Measurements from ENCODE around the gene EHMT1. TPM values are rescaled to one million over a fixed set of nuclear protein-coding genes. Genes with fewer than 3 reads are reported as not detected.

EHMT1 gene
- total and polyA plus RNA-seq, 2 of the 13 experiments (the other 11 are each of a cell fraction or from before 2014, with no cell fraction given), result 23.0 to 27.1 TPM

DNA sequence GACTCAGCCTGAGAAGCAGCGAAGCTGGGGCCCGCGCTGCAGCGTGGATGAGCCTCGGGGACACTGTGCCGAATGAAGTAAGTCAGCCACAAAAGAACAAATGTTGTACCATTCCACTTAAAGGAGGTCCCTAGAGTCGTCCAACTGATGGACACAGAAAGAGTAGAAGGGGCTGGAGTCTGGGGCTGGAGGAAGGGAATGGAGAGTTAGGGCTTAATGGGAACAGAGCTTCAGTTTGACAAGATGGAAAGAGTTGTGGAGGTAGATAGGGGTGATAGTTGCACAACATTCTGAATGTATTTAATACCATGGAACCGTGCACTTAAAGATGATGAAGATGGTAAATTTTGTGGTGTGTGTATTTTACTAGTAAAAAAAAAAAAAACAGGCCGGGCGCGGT lies 119.9 kb downstream of the EHMT1 start:
- DNase-seq (ENCODE audit: low spot score) (no peak), FAIRE-seq (no peak), ATAC-seq (no peak)
- no peak for TF ChIP-seq ZNF337 (CRISPR knock-in tag; IDR thresholded peaks at IDR 0.05; ENCODE audit: borderline replicate concordance, low read depth)
- no peak for TF ChIP-seq TEAD3 (CRISPR knock-in tag; optimal IDR thresholded peaks at IDR 0.05; ENCODE audit: borderline replicate concordance)
- no peak for TF ChIP-seq FOSL1 (CRISPR knock-in tag; IDR thresholded peaks at IDR 0.05; ENCODE audit: borderline replicate concordance)
- TF ChIP-seq, protein P1, sequence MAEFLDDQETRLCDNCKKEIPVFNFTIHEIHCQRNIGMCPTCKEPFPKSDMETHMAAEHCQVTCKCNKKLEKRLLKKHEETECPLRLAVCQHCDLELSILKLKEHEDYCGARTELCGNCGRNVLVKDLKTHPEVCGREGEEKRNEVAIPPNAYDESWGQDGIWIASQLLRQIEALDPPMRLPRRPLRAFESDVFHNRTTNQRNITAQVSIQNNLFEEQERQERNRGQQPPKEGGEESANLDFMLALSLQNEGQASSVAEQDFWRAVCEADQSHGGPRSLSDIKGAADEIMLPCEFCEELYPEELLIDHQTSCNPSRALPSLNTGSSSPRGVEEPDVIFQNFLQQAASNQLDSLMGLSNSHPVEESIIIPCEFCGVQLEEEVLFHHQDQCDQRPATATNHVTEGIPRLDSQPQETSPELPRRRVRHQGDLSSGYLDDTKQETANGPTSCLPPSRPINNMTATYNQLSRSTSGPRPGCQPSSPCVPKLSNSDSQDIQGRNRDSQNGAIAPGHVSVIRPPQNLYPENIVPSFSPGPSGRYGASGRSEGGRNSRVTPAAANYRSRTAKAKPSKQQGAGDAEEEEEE (CRISPR knock-in tag; IDR thresholded peaks at IDR 0.05; ENCODE audit: borderline replicate concordance), result no peak
- TF ChIP-seq SP140L (CRISPR knock-in tag; IDR thresholded peaks at IDR 0.05; ENCODE audit: borderline replicate concordance), result no peak
- TF ChIP-seq PAX8 (CRISPR knock-in tag; IDR thresholded peaks at IDR 0.05; ENCODE audit: borderline replicate concordance), result no peak
- no peak for TF ChIP-seq DPF2 (CRISPR knock-in tag; IDR thresholded peaks at IDR 0.05; ENCODE audit: borderline replicate concordance, low read depth)
- no peak for TF ChIP-seq ZNF207 (IDR thresholded peaks at IDR 0.05; ENCODE audit: borderline replicate concordance)
- TF ChIP-seq FOXC1 (CRISPR knock-in tag; IDR thresholded peaks at IDR 0.05; ENCODE audit: borderline replicate concordance), result no peak
- no peak for TF ChIP-seq TBP (CRISPR knock-in tag; IDR thresholded peaks at IDR 0.05)
- H3K27ac ChIP-seq (ENCODE audit: extremely low read length, insufficient read depth, low read length), result no peak overlapping the region
- peaks cover 12 to 35% of the 10 kb centered on the region in 2 experiments for H3K36me3 ChIP-seq (replicated peaks in 1 of 2; ENCODE audit: control insufficient read depth in 1 of 2, insufficient read depth in 2 of 2, low read length in 2 of 2)
- intact Hi-C loops (cut with micrococcal nuclease; ENCODE audit: unreplicated experiment) (no loop called here), in situ Hi-C loops (cut with HindIII; ENCODE audit: extremely low pct_ligation_motif_present, low pct_unique_long_range_greater_than_20kb) (no loop called here)
- H3K27me3 ChIP-seq (ENCODE audit: control insufficient read depth in 1 of 2, insufficient read depth in 2 of 2, low read length in 2 of 2), result no peaks in the 10 kb centered on the region
- no peak overlapping the region for H3K4me3 ChIP-seq (replicated peaks in 1 of 3; ENCODE audit: insufficient read depth in 1 of 3, low read depth in 2 of 3, low read length in 3 of 3)
- H3K79me2 ChIP-seq (ENCODE audit: insufficient read depth, low read length), result peaks cover 2% of the 10 kb centered on the region
- no peak overlapping the region for H2AFZ ChIP-seq (ENCODE audit: low read length)
- CTCF ChIA-PET (ENCODE audit: low intra/inter-chr PET ratio, low total read pairs), result no interaction called here
- H3K9me3 ChIP-seq (ENCODE audit: low read length), result peaks cover 10% of the 10 kb centered on the region; the same call in 1 of the 2 replicates
- H3K9ac ChIP-seq (ENCODE audit: insufficient read depth, low read depth, low read length), result no peak overlapping the region
- H4K20me1 ChIP-seq (ENCODE audit: insufficient read depth, low read length), result no peaks in the 10 kb centered on the region
- H3K4me2 ChIP-seq (ENCODE audit: low read depth, low read length), result no peak overlapping the region
- no TSS peak for BruUV-seq (replicated peaks)
- 95% methylated on average over 11 of the region's 11 CpGs for WGBS (ENCODE audit: low lambda C conversion rate)
- POLR2A ChIA-PET, result no interaction called here
- H3K4me1 ChIP-seq (ENCODE audit: insufficient read depth, low read length), result peaks cover 14% of the 10 kb centered on the region

Data from HepG2 (cell line).